NCI-H510A (cell line): ENCODE measurements around the gene FBXO9.

Source experiments
- DNase-seq: peaks from one replicate; lab custom pipeline; 2025; lab: John Stamatoyannopoulos, UW

The FBXO9 gene

GRCh38 chr6:53095270-53095669, 30.1 kb downstream of the FBXO9 start:
- DNase-seq = no peak

GRCh38 chr6:53095716-53096115, 30.5 kb downstream of the FBXO9 start:
- no peak for DNase-seq

- DNase-seq = no peak
These were observed 35.4 kb downstream of the FBXO9 start for GRCh38 chr6:53100561-53100960.

GRCh38 chr6:53101006-53101405, 35.8 kb downstream of the FBXO9 start:
- no peak for DNase-seq

GRCh38 chr6:53103993-53104675, 38.9 kb downstream of the FBXO9 start:
- no peak for DNase-seq

- DNase-seq = no peak
These were observed 39.7 kb downstream of the FBXO9 start for GRCh38 chr6:53104916-53105315.

- DNase-seq = no peak
These were observed 41.9 kb downstream of the FBXO9 start for GRCh38 chr6:53107091-53107490.

GRCh38 chr6:53109612-53110011, 44.4 kb downstream of the FBXO9 start:
- DNase-seq = no peak

- DNase-seq = no peak
These were observed 46.7 kb downstream of the FBXO9 start for GRCh38 chr6:53111865-53112264.

- DNase-seq = peak; percentile 89
These were observed 47.2 kb downstream of the FBXO9 start for GRCh38 chr6:53112404-53112803.

GRCh38 chr6:53112871-53113270, 47.7 kb downstream of the FBXO9 start:
- DNase-seq = no peak

- DNase-seq = no peak
These were observed 48.5 kb downstream of the FBXO9 start for GRCh38 chr6:53113742-53114141.

- no peak for DNase-seq
These were observed 49.9 kb downstream of the FBXO9 start for GRCh38 chr6:53115113-53115512.

- no peak for DNase-seq
These were observed 50.5 kb downstream of the FBXO9 start for GRCh38 chr6:53115741-53116140.

GRCh38 chr6:53119349-53119748, 54.1 kb downstream of the FBXO9 start:
- DNase-seq = no peak

- DNase-seq = peak; percentile 17
These were observed 54.7 kb downstream of the FBXO9 start for GRCh38 chr6:53119772-53120409.

GRCh38 chr6:53124131-53124800, 59.1 kb downstream of the FBXO9 start:
- no peak for DNase-seq

GRCh38 chr6:53125276-53125675, 60.1 kb downstream of the FBXO9 start:
- no peak for DNase-seq

- no peak for DNase-seq
These were observed 63.6 kb downstream of the FBXO9 start for GRCh38 chr6:53128842-53129241.

GRCh38 chr6:53130569-53131290, 65.5 kb downstream of the FBXO9 start:
- DNase-seq = no peak

GRCh38 chr6:53133961-53134360, 68.8 kb downstream of the FBXO9 start:
- no peak for DNase-seq

GRCh38 chr6:53134601-53135235, 69.5 kb downstream of the FBXO9 start:
- DNase-seq = no peak
